ENCODE data around the gene ZNF335.
"Not testable (repeated sequence)": the region's sequence is repeated elsewhere in the genome, so short reads cannot be mapped to it uniquely, and the experiment has no call there.

ZNF335 gene

DNA sequence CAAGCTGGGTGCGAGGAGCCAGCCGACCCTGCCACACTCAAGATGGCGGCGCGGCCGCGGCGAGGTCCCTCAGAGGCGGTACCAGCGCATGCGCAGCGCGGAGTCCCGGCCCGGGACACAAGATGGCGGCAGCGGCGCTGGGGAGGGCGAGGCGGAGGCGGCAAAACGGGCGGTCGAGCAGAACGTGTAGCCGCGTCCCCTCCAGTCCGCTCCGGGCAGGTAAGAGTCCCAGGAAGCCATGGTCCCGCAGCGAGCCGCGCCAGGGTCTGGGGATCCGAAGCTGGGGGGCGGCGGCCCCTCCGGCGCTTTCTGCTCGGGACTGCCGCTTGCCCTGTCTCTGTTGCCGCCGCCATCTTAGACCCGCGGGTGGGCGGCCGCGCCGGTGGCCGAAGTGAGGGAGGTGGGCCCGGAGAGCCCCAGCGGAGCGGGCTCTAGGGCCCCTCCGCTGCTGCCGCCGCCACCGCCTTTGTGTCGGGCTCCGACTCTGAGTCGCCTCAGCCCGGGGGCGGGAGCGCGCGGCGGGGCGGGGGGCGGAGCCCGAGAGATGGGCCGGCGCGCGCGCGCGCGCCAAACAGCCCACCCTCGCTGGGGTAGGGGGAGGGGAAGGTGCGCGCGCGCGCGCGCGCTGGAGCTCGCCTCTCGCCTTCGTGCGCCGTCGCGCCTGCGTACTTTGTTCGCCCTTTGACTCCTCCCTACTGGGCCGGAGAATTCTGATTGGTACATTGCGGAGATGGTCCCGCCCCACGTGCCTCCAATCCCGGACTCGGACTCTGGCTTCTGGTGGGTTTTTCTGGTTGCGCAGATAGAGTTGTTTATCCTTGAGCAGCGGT lies 37.2 kb downstream of the ZNF335 start, which contains the start of gene PCIF1:
PCIF1 (plus strand) TSS at position 98 of the 830 bp plus-strand sequence. CDS start 4,317 bp downstream, outside the sequence.
- intact Hi-C loops (cut with DNase I; ENCODE audit: low total_unique reads) = loop anchor here (1.0 to 5.0 kb wide), 4 partner anchors 38 to 1448 kb away; partner anchors contain the start of genes CTSA, DNTTIP1, NEURL2 and WFDC3
- Histone ChIP-seq H3K9me3 (no peaks in the 10 kb centered on the region), H3K36me3 (peaks cover 21 to 28% (median 27%) of the 10 kb centered on the region in 3 donors), H3K27me3 (no peaks in the 10 kb centered on the region), H3K4me3 (peak within 1 kb of the TSS; percentile 72 to 90), H3K27ac (peak within 1 kb of the TSS; percentile 98 to 99), H3K4me1 (peaks cover 0 to 26% (median 16%) of the 10 kb centered on the region in 4 donors)
- peak; percentile 97 to 99 for DNase-seq
- TF ChIP-seq, protein P1, sequence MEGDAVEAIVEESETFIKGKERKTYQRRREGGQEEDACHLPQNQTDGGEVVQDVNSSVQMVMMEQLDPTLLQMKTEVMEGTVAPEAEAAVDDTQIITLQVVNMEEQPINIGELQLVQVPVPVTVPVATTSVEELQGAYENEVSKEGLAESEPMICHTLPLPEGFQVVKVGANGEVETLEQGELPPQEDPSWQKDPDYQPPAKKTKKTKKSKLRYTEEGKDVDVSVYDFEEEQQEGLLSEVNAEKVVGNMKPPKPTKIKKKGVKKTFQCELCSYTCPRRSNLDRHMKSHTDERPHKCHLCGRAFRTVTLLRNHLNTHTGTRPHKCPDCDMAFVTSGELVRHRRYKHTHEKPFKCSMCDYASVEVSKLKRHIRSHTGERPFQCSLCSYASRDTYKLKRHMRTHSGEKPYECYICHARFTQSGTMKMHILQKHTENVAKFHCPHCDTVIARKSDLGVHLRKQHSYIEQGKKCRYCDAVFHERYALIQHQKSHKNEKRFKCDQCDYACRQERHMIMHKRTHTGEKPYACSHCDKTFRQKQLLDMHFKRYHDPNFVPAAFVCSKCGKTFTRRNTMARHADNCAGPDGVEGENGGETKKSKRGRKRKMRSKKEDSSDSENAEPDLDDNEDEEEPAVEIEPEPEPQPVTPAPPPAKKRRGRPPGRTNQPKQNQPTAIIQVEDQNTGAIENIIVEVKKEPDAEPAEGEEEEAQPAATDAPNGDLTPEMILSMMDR (IDR thresholded peaks at IDR 0.05) = no peak

DNA sequence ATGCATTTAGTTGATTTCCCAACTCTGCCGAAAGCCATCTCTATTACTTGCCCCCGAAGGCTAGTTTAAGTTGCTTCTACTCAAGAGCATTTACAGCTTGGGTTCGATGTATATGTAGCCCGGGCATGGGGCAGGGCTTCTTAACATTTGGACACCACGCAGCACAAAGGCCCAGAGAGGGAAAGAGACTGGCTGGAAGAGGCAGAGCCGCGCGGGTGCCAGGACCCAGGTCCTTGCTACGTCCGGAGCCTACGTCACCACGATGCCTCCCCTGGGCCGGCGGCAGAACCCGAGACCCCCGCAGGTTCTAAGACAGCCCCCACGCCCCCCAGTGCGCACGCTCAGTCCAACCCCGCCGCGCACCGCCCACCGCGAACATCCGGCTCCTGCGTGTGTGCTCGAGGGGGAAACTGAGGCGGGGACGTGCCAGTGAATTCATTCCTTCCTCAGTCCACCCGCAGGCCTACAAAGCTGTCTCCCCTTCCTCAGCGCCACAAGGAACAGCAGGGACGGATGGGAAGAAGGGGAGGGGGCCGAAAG lies 37.9 kb downstream of the ZNF335 start:
- TF ChIP-seq, protein P1 (IDR thresholded peaks at IDR 0.05) = no peak
- peaks cover 14 to 21% (median 20%) of the 10 kb centered on the region in 3 donors for H3K36me3 ChIP-seq
- peak; percentile 57 to 87 for DNase-seq
- intact Hi-C loops (cut with DNase I; ENCODE audit: low total_unique reads) = loop anchor here (1.0 to 5.0 kb wide), 2 partner anchors 42 to 143 kb away; partner anchors contain the start of genes CTSA, DNTTIP1, NEURL2 and WFDC3
- no peaks in the 10 kb centered on the region for H3K9me3 ChIP-seq
- H3K27me3 ChIP-seq = no peaks in the 10 kb centered on the region
- H3K4me3 ChIP-seq = peak overlapping the region; percentile 72 to 90
- peak overlapping the region; percentile 98 to 99 for H3K27ac ChIP-seq
- H3K4me1 ChIP-seq = peaks cover 0 to 26% (median 16%) of the 10 kb centered on the region in 4 donors

DNA sequence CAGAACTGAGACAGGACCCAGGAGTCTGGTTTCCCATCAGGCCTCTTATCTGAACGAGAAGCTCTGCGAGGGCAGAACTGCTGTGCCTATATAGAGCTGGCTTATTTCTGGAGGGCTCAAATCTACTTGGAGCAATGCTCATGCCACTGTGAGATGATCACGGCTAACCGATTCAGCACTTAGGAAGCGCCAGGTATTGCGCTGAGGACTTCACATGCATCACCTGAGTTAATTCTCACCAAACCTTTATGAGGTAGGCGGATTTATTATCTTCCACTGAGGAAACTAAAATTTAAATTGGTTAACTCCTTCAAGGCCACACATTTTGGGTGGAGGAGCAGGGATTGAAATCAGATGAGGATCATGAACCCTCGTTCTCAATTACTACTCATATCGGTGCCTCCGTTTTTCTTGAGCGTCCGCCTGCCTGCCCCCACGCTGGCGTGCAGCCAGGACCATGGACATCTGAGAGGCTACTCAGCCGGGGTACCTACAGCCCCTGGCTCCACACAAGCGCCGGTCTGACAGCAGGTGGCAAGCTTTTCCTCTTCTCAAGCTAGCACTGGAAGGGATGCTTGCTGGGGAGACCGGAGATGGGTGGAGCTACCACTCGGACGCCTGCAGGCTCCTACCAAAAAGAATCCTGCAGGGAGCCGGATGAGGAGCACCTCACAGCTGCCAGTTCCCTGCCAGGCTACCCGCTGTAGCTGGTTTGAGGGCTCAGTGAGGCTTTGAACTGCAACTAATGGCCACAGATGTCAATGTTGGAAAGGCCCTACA lies 38.5 kb downstream of the ZNF335 start:
- peaks cover 0 to 26% (median 16%) of the 10 kb centered on the region in 4 donors for H3K4me1 ChIP-seq
- intact Hi-C loops (cut with DNase I; ENCODE audit: low total_unique reads) = loop anchor here (1.0 to 5.0 kb wide), 2 partner anchors 41 to 142 kb away; partner anchors contain the start of genes CTSA, DNTTIP1, NEURL2 and WFDC3
- TF ChIP-seq, protein P1 (IDR thresholded peaks at IDR 0.05) = peak; percentile 8 to 10
- H3K27me3 ChIP-seq = no peaks in the 10 kb centered on the region
- peak overlapping the region; percentile 98 to 99 for H3K27ac ChIP-seq
- no peaks in the 10 kb centered on the region for H3K9me3 ChIP-seq
- peak; percentile 63 to 89 for DNase-seq
- peak overlapping the region; percentile 72 to 90 for H3K4me3 ChIP-seq
- H3K36me3 ChIP-seq = peaks cover 8 to 14% (median 14%) of the 10 kb centered on the region in 3 donors

DNA sequence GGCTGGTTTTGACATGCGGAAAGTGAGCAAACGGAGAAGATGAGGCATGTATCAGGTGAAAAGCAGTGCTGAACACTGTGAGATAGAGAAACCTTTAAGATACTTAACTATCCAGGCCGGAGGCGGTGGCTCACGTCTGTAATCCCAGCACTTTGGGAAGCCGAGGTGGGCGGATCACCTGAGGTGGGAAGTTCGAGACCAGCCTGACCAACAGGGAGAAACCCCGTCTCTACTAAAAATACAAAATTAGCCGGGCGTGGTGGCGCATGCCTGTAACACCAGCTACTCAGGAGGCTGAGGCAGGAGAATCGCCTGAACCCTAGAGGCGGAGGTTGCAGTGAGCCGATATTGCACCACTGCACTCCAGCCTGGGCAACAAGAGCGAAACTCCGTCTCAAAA lies 40.3 kb downstream of the ZNF335 start:
- not testable (repeated sequence) for H3K27me3 ChIP-seq, H3K9me3 ChIP-seq, DNase-seq, H3K27ac ChIP-seq, H3K4me3 ChIP-seq, H3K36me3 ChIP-seq
- intact Hi-C loops (cut with DNase I; ENCODE audit: low total_unique reads) = loop anchor here (5.0 kb wide), 1 partner anchor 39 kb away; the partner anchor contains the start of genes CTSA and NEURL2
- H3K4me1 ChIP-seq = peaks cover 0 to 22% (median 14%) of the 10 kb centered on the region in 4 donors

DNA sequence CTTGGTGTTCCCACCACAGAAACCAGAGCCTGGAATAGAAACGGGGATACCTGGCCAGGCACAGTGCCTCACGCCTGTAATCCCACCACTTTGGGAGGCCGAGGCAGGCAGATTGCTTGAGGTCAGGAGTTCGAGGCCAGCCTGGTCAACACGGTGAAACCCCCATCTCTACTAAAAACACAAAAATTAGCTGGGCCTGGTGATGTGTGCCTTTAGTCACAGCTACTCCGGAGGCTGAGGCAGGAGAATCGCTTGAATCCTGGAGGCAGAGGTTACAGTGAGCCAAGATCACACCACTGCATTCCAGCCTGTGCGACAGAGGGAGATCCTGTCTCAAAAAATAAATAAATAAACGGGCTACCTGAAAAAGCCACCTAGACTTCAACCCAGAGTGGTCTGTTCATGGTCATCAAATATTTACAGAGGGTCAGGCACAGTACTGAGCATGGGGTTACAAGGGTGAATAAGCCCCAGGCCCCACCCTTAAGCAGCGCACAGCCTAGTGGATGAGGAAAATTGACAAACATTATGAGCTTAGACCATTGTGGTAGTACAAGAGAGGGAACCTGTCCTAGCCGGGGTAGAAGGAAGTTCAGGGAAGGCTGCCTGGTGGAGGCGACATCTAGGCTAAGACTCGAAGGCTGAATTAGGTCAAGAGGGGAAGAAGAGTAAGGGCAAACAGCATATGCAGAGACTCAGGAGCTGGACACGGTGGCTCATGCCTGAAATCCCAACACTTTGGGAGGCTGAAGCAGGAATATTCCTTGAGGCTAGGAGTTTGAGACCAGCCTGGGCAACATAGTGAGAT lies 44.7 kb downstream of the ZNF335 start:
- TF ChIP-seq, protein P1 (IDR thresholded peaks at IDR 0.05) = no peak
- no peak for DNase-seq
- H3K36me3 ChIP-seq = no peaks in the 10 kb centered on the region
- no peak overlapping the region for H3K4me3 ChIP-seq
- peaks cover 0 to 17% (median 9%) of the 10 kb centered on the region in 4 donors for H3K4me1 ChIP-seq
- no peaks in the 10 kb centered on the region for H3K27me3 ChIP-seq
- no peak overlapping the region for H3K27ac ChIP-seq
- intact Hi-C loops (cut with DNase I; ENCODE audit: low total_unique reads) = no loop called here
- no peaks in the 10 kb centered on the region for H3K9me3 ChIP-seq
